Measurements from ENCODE around the gene PTPRN2. TPM values are rescaled to one million over a fixed set of nuclear protein-coding genes. Genes with fewer than 3 reads are reported as not detected.
"Not testable (repeated sequence)": the region's sequence is repeated elsewhere in the genome, so short reads cannot be mapped to it uniquely, and the experiment has no call there.

PTPRN2 gene
- total RNA-seq, 1 donor from 2014 or later: 7.8 TPM

- DNase-seq (ENCODE audit: low spot score): no peak
Measured at GRCh38 chr7:157595086-157595855, 992.4 kb downstream of the PTPRN2 start.

- DNase-seq (ENCODE audit: low spot score): no peak
Measured at GRCh38 chr7:157594306-157594705, 993.3 kb downstream of the PTPRN2 start.

GRCh38 chr7:157593541-157593940 is 994.1 kb downstream of the PTPRN2 start:
- DNase-seq (ENCODE audit: low spot score): no peak

GRCh38 chr7:157592636-157593320 is 994.8 kb downstream of the PTPRN2 start:
- not testable (repeated sequence) for DNase-seq (ENCODE audit: low spot score)

- DNase-seq (ENCODE audit: low spot score): no peak
Measured at GRCh38 chr7:157590526-157590925, 997.1 kb downstream of the PTPRN2 start.

- DNase-seq (ENCODE audit: low spot score): no peak
Measured at GRCh38 chr7:157589680-157590079, 997.9 kb downstream of the PTPRN2 start.

- DNase-seq (ENCODE audit: low spot score): no peak
Measured at GRCh38 chr7:157587805-157588560, 999.6 kb downstream of the PTPRN2 start.

- DNase-seq (ENCODE audit: low spot score): no peak
Measured at GRCh38 chr7:157587051-157587804, 1000.4 kb downstream of the PTPRN2 start.

GRCh38 chr7:157586426-157586955 is 1001.1 kb downstream of the PTPRN2 start:
- DNase-seq (ENCODE audit: low spot score): no peak

- no peak for DNase-seq (ENCODE audit: low spot score)
Measured at GRCh38 chr7:157585113-157585861, 1002.3 kb downstream of the PTPRN2 start.

GRCh38 chr7:157584420-157584819 is 1003.2 kb downstream of the PTPRN2 start:
- DNase-seq (ENCODE audit: low spot score): no peak

- no peak for DNase-seq (ENCODE audit: low spot score)
Measured at GRCh38 chr7:157581740-157582139, 1005.9 kb downstream of the PTPRN2 start.

GRCh38 chr7:157580324-157580723 is 1007.3 kb downstream of the PTPRN2 start:
- no peak for DNase-seq (ENCODE audit: low spot score)

GRCh38 chr7:157579425-157579824 is 1008.2 kb downstream of the PTPRN2 start:
- DNase-seq (ENCODE audit: low spot score): no peak

GRCh38 chr7:157577796-157578339 is 1009.8 kb downstream of the PTPRN2 start:
- DNase-seq (ENCODE audit: low spot score): no peak

GRCh38 chr7:157577061-157577460 is 1010.6 kb downstream of the PTPRN2 start:
- no peak for DNase-seq (ENCODE audit: low spot score)

GRCh38 chr7:157576415-157576814 is 1011.2 kb downstream of the PTPRN2 start:
- DNase-seq (ENCODE audit: low spot score): peak; percentile 71

- no peak for DNase-seq (ENCODE audit: low spot score)
Measured at GRCh38 chr7:157575777-157576176, 1011.8 kb downstream of the PTPRN2 start.

- no peak for DNase-seq (ENCODE audit: low spot score)
Measured at GRCh38 chr7:157574914-157575586, 1012.6 kb downstream of the PTPRN2 start.
